Stimulated activated CD4-positive, alpha-beta T cell treated with anti-CD3 and anti-CD28 coated beads, TNF-alpha, amount 100 ng/mL, for 4 hours (primary cell): ENCODE data around the gene NTN1.

Experiments used
- DNase-seq, 3 experiments: peaks; one replicate each; pipeline ENCODE4 v3.0.0-alpha.2; 2020; ENCODE audit warnings: low read depth in 3 of 3

Gene NTN1

GRCh38 chr17:9195961-9196670, 174.8 kb downstream of the NTN1 start:
- no peak for DNase-seq

GRCh38 chr17:9199571-9200551, 178.6 kb downstream of the NTN1 start:
- DNase-seq: no peak

- DNase-seq: no peak
Observed at GRCh38 chr17:9200699-9201359, 179.5 kb downstream of the NTN1 start.

- DNase-seq: no peak
Observed at GRCh38 chr17:9202532-9202931, 181.2 kb downstream of the NTN1 start.

- no peak for DNase-seq
Observed at GRCh38 chr17:9203771-9204425, 182.6 kb downstream of the NTN1 start.

GRCh38 chr17:9204637-9205329, 183.5 kb downstream of the NTN1 start:
- no peak for DNase-seq

- no peak for DNase-seq
Observed at GRCh38 chr17:9205520-9206409, 184.5 kb downstream of the NTN1 start.

- no peak for DNase-seq
Observed at GRCh38 chr17:9206410-9206703, 185.0 kb downstream of the NTN1 start.

- no peak for DNase-seq
Observed at GRCh38 chr17:9206741-9207332, 185.5 kb downstream of the NTN1 start.

- no peak for DNase-seq
Observed at GRCh38 chr17:9208381-9209105, 187.2 kb downstream of the NTN1 start.

GRCh38 chr17:9209347-9209746, 188.0 kb downstream of the NTN1 start:
- no peak for DNase-seq

- DNase-seq: no peak
Observed at GRCh38 chr17:9209781-9210370, 188.6 kb downstream of the NTN1 start.

GRCh38 chr17:9211133-9211765, 189.9 kb downstream of the NTN1 start:
- no peak for DNase-seq

- DNase-seq: no peak
Observed at GRCh38 chr17:9212376-9213302, 191.3 kb downstream of the NTN1 start.

GRCh38 chr17:9213303-9213640, 192.0 kb downstream of the NTN1 start:
- no peak for DNase-seq

- no peak for DNase-seq
Observed at GRCh38 chr17:9215465-9215864, 194.2 kb downstream of the NTN1 start.
